ENCODE results near the gene EFHC1. TPM values are rescaled to one million over a fixed set of nuclear protein-coding genes. Genes with fewer than 3 reads are reported as not detected.
A peak's percentile ranks its signal among the peaks of the same experiment; 100 is the strongest.

EFHC1 gene
- total RNA-seq, 1 experiment from 2014 or later, result 13.2 TPM

- H3K9ac ChIP-seq (ENCODE audit: extremely low read depth, insufficient read length, low read length), result no peak overlapping the region
- H3K4me1 ChIP-seq (ENCODE audit: insufficient read depth, low read length), result peaks cover 23% of the 10 kb centered on the region
- H3K23me2 ChIP-seq (ENCODE audit: insufficient read length, low read depth, low read length, poor library complexity, severe bottlenecking), result no peaks in the 10 kb centered on the region
- DNase-seq, result no peak
- no peak overlapping the region for H2BK5ac ChIP-seq (ENCODE audit: insufficient read length, low read length)
- no peak overlapping the region for H3K4ac ChIP-seq (ENCODE audit: low read depth, low read length)
- no peak for TF ChIP-seq CTCF (conservative IDR thresholded peaks at IDR 0.05)
- peak overlapping the region in 1 of 3 experiments; percentile 44; a peak in 1 of 7 replicates for H3K27ac Mint-ChIP-seq
- no peak overlapping the region for H3K23ac ChIP-seq (ENCODE audit: insufficient read length, low read depth, low read length)
- H2BK15ac ChIP-seq (ENCODE audit: low read depth, low read length), result no peak overlapping the region
- H2BK12ac ChIP-seq (ENCODE audit: insufficient read length, low read depth, low read length), result no peak overlapping the region
- peaks cover 4% of the 10 kb centered on the region; the same call in 1 of the 2 replicates for H3K79me2 ChIP-seq (ENCODE audit: insufficient read depth, low read length)
- H2BK20ac ChIP-seq (ENCODE audit: low read depth, low read length, poor library complexity, severe bottlenecking), result no peak overlapping the region
- peaks cover 33 to 39% of the 10 kb centered on the region in 2 experiments for H3K4me1 Mint-ChIP-seq
- no peak overlapping the region for H3K56ac ChIP-seq (ENCODE audit: insufficient read length, low read depth, low read length)
- no peak overlapping the region for H2AFZ ChIP-seq (ENCODE audit: low read length)
- no peaks in the 10 kb centered on the region for H3K27me3 Mint-ChIP-seq (ENCODE audit: low read depth)
- H3K14ac ChIP-seq (ENCODE audit: insufficient read depth, low read length), result no peak overlapping the region
- H3K79me1 ChIP-seq (ENCODE audit: insufficient read depth, low read depth, low read length, poor library complexity, severe bottlenecking), result no peaks in the 10 kb centered on the region
- H4K8ac ChIP-seq (replicated peaks; ENCODE audit: insufficient read length, low read depth, low read length), result no peak overlapping the region
- H4K91ac ChIP-seq (ENCODE audit: insufficient read length, low read depth, low read length), result no peak overlapping the region
- H3K36me3 Mint-ChIP-seq (ENCODE audit: insufficient read depth in 1 of 3, low read depth in 3 of 3), result peaks cover 4 to 12% (median 5%) of the 10 kb centered on the region in 3 experiments; a peak in 4 of 7 replicates
- no peak overlapping the region for H3K18ac ChIP-seq (ENCODE audit: insufficient read length, low read depth, low read length)
- no peaks in the 10 kb centered on the region for H3K9me3 ChIP-seq (ENCODE audit: control insufficient read depth, low read depth, low read length)
- H3K4me3 Mint-ChIP-seq, result no peak overlapping the region
- H2AK5ac ChIP-seq (ENCODE audit: insufficient read length, low read length), result no peak overlapping the region
- H3K9me3 Mint-ChIP-seq, result no peaks in the 10 kb centered on the region
- no peaks in the 10 kb centered on the region for H4K20me1 ChIP-seq (ENCODE audit: control insufficient read depth, insufficient read depth, insufficient read length)
- no peak overlapping the region for H2BK120ac ChIP-seq (ENCODE audit: low read depth, low read length, poor library complexity, severe bottlenecking)
- H3K4me2 ChIP-seq (ENCODE audit: insufficient read depth, insufficient read length, low read length), result no peak overlapping the region
- no peak overlapping the region for H4K5ac ChIP-seq (ENCODE audit: insufficient read length, low read depth, low read length)
- no peak overlapping the region for H3T11ph ChIP-seq (ENCODE audit: low read length)
- WGBS (ENCODE audit: extremely low coverage, insufficient read length, low lambda C conversion rate), result no CpG with 5 or more reads among the region's 5 CpGs
- H3K27ac ChIP-seq (ENCODE audit: insufficient read length, low read depth, low read length), result no peak overlapping the region
- no peaks in the 10 kb centered on the region for H3K27me3 ChIP-seq (ENCODE audit: insufficient read depth, low read length)
These were observed 118.8 kb downstream of the EFHC1 start for GRCh38 chr6:52538901-52539354.

Data from H9 (cell line).